Sigmoid colon (tissue), 4 donors: ENCODE measurements around the gene ADCY3.

Source experiments
- CTCF ChIP-seq, 4 experiments: fragments of 450-650 bp in 3 of 4; fragments of 200-600 bp in 1 of 4; IDR thresholded peaks; one replicate each; pipeline ENCODE4 v1.5.1; 2016 to 2019; ENCODE audit warnings: antibody characterized with exemption in 4 of 4, mild to moderate bottlenecking in 3 of 4, moderate library complexity in 2 of 4
- EP300 ChIP-seq, 4 donors: sonication (generic); formaldehyde crosslinking; IDR thresholded peaks; one replicate each; pipeline ENCODE4 v1.6.1; 2017; ENCODE audit warnings: antibody characterized with exemption in 4 of 4

- TF ChIP-seq CTCF (IDR thresholded peaks at IDR 0.05) (no peak), EP300 (IDR thresholded peaks at IDR 0.05) (no peak)
Observed at GRCh38 chr2:24877646-24878045, 42.4 kb downstream of the ADCY3 start.
